ENCODE results near the gene SYT2. TPM values are rescaled to one million over a fixed set of nuclear protein-coding genes. Genes with fewer than 3 reads are reported as not detected.
"Not testable (repeated sequence)": the region's sequence is repeated elsewhere in the genome, so short reads cannot be mapped to it uniquely, and the experiment has no call there.

The SYT2 gene
- total RNA-seq, 2 donors from 2014 or later: not detected

DNA sequence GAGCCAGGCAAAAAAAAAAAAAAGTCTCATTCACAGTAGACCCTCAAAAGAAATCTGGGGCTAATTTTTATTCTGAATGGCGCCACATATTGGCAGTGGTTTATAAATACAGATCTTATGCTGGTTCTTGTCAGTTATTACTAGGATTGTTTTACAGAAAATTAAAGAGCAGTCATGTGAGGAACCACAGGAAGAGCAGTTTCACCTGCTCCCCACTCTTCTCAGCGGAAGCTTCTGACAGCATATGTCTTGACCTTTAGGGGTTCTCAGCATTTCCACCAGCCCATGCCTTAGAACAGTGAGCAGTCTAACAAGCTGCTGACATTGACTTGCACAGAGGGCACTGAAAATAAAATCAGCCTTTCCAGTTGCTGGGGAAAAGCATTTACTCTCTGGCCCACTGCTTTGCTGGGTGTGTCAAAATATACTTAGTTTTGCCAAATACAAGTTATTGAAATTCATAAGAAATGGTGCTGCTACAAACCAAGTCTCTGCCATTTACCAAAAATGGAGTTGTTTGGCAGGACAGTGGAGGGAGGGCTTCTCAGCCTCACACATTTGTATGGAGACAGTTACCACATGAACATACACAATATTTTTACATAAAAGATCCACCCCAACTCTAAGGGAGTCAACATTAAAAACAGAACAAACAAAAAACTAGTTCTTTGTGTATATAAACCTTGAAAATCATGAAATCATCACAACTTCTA, 144.2 kb downstream of the SYT2 start:
- ATAC-seq: peak; percentile 35 to 87

DNA sequence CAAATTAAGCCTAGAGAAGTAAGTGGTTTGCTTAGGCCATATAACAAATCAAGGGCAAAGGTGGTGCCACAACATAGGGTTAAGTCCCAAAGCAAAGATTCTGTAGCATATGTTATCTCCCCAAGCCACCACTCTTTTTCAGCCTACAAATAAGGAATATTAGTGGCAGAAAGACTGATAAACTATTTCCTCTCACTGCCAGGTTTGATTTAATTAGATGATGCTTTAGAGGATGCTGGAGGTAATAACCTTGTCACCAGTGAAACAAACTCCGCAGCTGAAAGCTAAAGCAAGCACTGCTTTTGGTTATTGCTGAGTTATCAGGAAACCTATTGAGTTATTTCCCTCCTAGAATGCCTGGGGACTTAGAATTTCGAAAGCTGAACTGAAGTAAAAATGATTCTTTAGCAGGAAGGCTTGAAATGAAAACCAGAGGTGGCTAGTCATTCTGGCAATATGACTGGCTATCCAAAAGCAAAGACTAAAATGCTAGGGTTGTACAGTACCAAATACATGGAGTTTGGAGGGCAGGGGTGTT, 145.2 kb downstream of the SYT2 start:
- Mint-ChIP-seq H3K27ac (no peak overlapping the region), H3K9me3 (no peaks in the 10 kb centered on the region), H3K36me3 (no peaks in the 10 kb centered on the region)
- ATAC-seq (no peak), DNase-seq (ENCODE audit: low spot score in 2 of 2) (no peak)

More for the DNA sequence above, 144.2 kb downstream of the SYT2 start:
- Mint-ChIP-seq H3K9me3 (no peaks in the 10 kb centered on the region), H3K27ac (no peak overlapping the region), H3K36me3 (no peaks in the 10 kb centered on the region)
- DNase-seq (ENCODE audit: low spot score in 2 of 2): no peak

- no peaks in the 10 kb centered on the region for H3K9me3 Mint-ChIP-seq
- DNase-seq (ENCODE audit: low spot score in 2 of 2): no peak
- no peaks in the 10 kb centered on the region for H3K36me3 Mint-ChIP-seq
- no peak for ATAC-seq
- no peak overlapping the region for H3K27ac Mint-ChIP-seq
Observed at GRCh38 chr1:202563818-202564217, 146.4 kb downstream of the SYT2 start.

DNA sequence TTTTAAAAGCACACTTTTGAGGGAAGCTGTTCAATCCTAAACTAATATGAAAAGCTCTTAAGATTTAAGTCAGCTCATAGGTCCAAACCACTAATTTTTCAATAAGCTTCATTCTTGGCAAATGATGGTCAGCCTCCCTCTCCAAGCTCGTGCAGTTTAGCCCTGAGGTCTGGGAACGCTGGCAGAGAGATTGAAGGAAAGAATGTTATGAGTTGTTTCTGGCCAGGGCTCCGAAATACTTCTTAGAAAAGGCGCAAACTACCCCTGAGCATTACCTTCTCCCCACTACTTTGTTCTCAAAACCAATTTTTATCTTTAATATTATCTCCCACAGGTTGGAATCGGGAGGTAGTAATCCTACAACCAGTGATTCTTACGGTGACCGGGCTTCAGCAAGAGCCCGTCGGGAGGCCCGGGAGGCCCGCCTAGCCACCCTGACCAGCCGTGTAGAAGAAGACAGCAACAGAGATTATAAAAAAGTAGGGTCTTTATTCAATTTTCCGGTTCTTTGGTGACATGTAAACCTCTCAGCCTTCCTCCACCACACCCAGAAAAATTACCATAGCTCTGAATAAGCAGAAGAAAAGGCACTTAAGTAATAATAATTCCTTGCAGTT, 147.7 kb downstream of the SYT2 start:
- no peak for ATAC-seq
- DNase-seq (ENCODE audit: low spot score in 2 of 2): no peak
- no peaks in the 10 kb centered on the region for H3K9me3 Mint-ChIP-seq
- H3K27ac Mint-ChIP-seq: no peak overlapping the region
- no peaks in the 10 kb centered on the region for H3K36me3 Mint-ChIP-seq

GRCh38 chr1:202561726-202562443, 148.4 kb downstream of the SYT2 start:
- DNase-seq (ENCODE audit: low spot score in 2 of 2): no peak
- Mint-ChIP-seq H3K27ac (no peak overlapping the region), H3K9me3 (no peaks in the 10 kb centered on the region), H3K36me3 (no peaks in the 10 kb centered on the region)
- no peak for ATAC-seq

- Mint-ChIP-seq H3K9me3 (no peaks in the 10 kb centered on the region), H3K27ac (no peak overlapping the region), H3K36me3 (no peaks in the 10 kb centered on the region)
- ATAC-seq: no peak
- no peak for DNase-seq (ENCODE audit: low spot score in 2 of 2)
Observed at GRCh38 chr1:202561240-202561639, 149.0 kb downstream of the SYT2 start.

- not testable (repeated sequence) for H3K36me3 Mint-ChIP-seq; H3K9me3 Mint-ChIP-seq; DNase-seq (ENCODE audit: low spot score in 2 of 2); H3K27ac Mint-ChIP-seq; ATAC-seq
Observed at GRCh38 chr1:202557662-202558061, 152.6 kb downstream of the SYT2 start.

- H3K9me3 Mint-ChIP-seq; H3K27ac Mint-ChIP-seq; ATAC-seq; DNase-seq (ENCODE audit: low spot score in 2 of 2); H3K36me3 Mint-ChIP-seq: not testable (repeated sequence)
Observed at GRCh38 chr1:202556037-202556436, 154.2 kb downstream of the SYT2 start.

GRCh38 chr1:202554619-202555018, 155.6 kb downstream of the SYT2 start:
- not testable (repeated sequence) for H3K9me3 Mint-ChIP-seq; DNase-seq (ENCODE audit: low spot score in 2 of 2); ATAC-seq

GRCh38 chr1:202553560-202554038, 156.7 kb downstream of the SYT2 start:
- no peaks in the 10 kb centered on the region for H3K36me3 Mint-ChIP-seq
- ATAC-seq: no peak
- no peaks in the 10 kb centered on the region for H3K9me3 Mint-ChIP-seq
- no peak overlapping the region for H3K27ac Mint-ChIP-seq
- no peak for DNase-seq (ENCODE audit: low spot score in 2 of 2)

More at GRCh38 chr1:202554619-202555018, 155.6 kb downstream of the SYT2 start:
- not testable (repeated sequence) for H3K27ac Mint-ChIP-seq, H3K36me3 Mint-ChIP-seq

DNA sequence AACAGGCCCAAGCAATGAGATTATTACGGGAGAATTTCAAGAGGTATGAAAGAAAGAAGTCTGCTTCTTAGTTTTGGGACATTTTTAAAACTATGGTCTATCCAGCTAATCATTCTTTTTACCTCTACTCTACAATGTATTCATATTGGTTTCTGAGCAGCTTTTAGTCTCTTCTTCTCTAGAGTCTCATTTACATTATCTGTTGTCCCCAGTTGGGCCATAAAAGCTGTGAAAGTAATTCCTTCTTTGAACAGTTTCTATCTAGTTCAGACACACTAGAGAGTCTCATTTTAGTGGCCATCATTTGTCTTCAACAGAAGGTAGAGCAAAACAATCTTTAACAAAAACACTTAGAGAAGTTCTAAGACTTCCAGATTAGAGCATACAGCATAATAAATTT, 157.2 kb downstream of the SYT2 start:
- H3K27ac Mint-ChIP-seq; DNase-seq (ENCODE audit: low spot score in 2 of 2); H3K36me3 Mint-ChIP-seq; ATAC-seq; H3K9me3 Mint-ChIP-seq: not testable (repeated sequence)

DNA sequence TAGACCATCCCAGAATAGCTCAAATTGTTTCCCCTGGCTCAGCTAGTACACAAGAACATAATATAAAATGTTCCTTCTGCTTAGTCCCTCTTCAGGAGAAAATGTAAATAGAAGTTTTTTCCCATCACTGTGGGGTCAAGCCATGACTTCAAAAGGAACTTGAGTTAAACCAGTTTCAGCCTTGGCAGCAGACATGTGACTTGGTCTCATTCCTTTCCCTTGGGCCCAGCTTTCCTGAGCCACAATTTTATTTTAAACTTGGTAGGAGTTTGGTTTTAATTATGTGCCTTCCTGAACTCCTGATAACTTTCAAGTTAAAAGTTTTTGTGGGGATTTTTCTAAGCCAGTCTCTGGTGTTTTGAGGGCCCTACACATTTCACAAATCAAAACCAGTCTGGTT, 157.6 kb downstream of the SYT2 start:
- H3K9me3 Mint-ChIP-seq; DNase-seq (ENCODE audit: low spot score in 2 of 2); H3K27ac Mint-ChIP-seq; H3K36me3 Mint-ChIP-seq; ATAC-seq: not testable (repeated sequence)

GRCh38 chr1:202551683-202552082, 158.6 kb downstream of the SYT2 start:
- ATAC-seq (no peak), DNase-seq (ENCODE audit: low spot score in 2 of 2) (no peak)
- H3K9me3 Mint-ChIP-seq: no peaks in the 10 kb centered on the region
- H3K27ac Mint-ChIP-seq: no peak overlapping the region
- H3K36me3 Mint-ChIP-seq: no peaks in the 10 kb centered on the region

GRCh38 chr1:202550088-202550487, 160.2 kb downstream of the SYT2 start:
- DNase-seq (ENCODE audit: low spot score in 2 of 2); H3K9me3 Mint-ChIP-seq; H3K36me3 Mint-ChIP-seq; ATAC-seq; H3K27ac Mint-ChIP-seq: not testable (repeated sequence)

- no peaks in the 10 kb centered on the region for H3K9me3 Mint-ChIP-seq
- H3K27ac Mint-ChIP-seq: no peak overlapping the region
- H3K36me3 Mint-ChIP-seq: no peaks in the 10 kb centered on the region
- ATAC-seq: no peak
- DNase-seq (ENCODE audit: low spot score in 2 of 2): no peak
Observed at GRCh38 chr1:202547215-202547614, 163.0 kb downstream of the SYT2 start.

DNA sequence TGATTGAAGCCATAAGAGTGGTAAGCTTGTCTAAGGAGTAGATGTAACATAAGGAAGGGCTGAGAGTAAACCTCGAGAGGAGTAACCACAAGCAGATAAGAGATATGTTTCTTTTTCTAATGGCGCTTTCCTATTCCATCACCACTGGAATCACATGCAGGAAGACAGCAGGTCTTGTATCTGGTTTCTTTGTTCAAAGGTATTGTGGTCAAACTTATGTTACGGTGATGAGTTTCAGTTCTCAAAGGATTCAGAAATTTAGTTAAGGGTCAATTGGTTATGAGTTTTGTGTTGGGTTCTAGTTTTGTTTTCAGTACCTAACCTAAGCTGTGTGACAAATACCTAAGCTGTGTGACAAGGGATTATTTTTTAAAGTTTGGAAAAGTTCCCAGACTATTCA, 163.5 kb downstream of the SYT2 start:
- DNase-seq (ENCODE audit: low spot score in 2 of 2); H3K9me3 Mint-ChIP-seq; H3K36me3 Mint-ChIP-seq; H3K27ac Mint-ChIP-seq: not testable (repeated sequence)
- ATAC-seq: peak in 1 of 2 donors; percentile 29

DNA sequence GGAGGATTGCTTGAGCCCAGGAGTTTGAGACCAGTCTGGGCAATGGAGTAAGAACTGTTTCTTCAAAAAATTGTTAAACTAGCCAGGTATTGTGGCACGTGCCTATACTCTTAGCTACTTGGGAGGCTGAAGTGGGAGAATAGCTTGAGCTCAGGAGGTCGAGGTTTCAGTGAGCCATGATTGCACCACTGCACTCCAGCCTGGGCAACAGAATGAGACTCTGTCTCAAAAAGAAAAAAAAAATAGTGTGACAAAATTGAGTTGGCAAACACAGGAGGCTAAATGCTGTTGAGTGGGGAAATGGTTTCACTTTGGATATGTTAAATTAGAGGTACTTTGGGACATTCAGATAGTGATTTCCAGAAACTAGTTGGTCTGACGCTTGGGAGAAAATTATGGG, 163.9 kb downstream of the SYT2 start:
- not testable (repeated sequence) for DNase-seq (ENCODE audit: low spot score in 2 of 2); H3K9me3 Mint-ChIP-seq; H3K36me3 Mint-ChIP-seq
- ATAC-seq: peak in 1 of 2 donors; percentile 4
- peak overlapping the region in 1 of 2 donors; percentile 34 for H3K27ac Mint-ChIP-seq

Data from activated naive CD4-positive, alpha-beta T cell treated with anti-CD3 and anti-CD28 coated beads, Interleukin-2, amount 50 U/mL, for 72 hours (primary cell).